ENCODE results near the gene KCNK5.

The KCNK5 gene

GRCh38 chr6:39256294-39256940 is 27.1 kb upstream of the KCNK5 start:
- no peak for DNase-seq (ENCODE audit: low spot score)
- Histone ChIP-seq H3K27ac (no peak overlapping the region), H3K4me3 (no peak overlapping the region)
- TF ChIP-seq, protein P1, sequence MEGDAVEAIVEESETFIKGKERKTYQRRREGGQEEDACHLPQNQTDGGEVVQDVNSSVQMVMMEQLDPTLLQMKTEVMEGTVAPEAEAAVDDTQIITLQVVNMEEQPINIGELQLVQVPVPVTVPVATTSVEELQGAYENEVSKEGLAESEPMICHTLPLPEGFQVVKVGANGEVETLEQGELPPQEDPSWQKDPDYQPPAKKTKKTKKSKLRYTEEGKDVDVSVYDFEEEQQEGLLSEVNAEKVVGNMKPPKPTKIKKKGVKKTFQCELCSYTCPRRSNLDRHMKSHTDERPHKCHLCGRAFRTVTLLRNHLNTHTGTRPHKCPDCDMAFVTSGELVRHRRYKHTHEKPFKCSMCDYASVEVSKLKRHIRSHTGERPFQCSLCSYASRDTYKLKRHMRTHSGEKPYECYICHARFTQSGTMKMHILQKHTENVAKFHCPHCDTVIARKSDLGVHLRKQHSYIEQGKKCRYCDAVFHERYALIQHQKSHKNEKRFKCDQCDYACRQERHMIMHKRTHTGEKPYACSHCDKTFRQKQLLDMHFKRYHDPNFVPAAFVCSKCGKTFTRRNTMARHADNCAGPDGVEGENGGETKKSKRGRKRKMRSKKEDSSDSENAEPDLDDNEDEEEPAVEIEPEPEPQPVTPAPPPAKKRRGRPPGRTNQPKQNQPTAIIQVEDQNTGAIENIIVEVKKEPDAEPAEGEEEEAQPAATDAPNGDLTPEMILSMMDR (IDR thresholded peaks at IDR 0.05) = no peak

DNA sequence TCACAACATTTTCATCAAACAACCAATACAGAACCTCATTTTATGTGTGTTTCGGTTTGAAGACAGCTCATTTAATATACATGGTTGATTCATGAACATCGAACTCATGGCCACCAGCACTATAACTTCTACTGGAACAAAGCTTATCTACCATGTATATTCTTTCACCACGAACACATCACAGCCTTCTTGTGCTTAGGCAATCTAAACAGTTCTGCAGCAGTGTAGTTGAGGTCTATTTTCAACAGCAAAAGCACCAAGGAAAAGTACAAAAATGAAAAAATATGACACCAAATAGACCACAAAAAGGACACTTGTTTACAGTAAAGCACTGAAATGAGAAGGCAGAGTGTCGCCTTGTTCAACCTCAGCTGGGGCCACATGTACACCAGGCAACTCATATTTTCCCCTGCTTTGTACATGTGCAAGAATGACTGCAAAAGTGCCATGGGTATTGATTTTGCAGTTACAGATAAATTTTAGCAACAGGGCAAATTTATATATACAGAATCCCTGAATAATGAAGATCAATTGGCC is 25.8 kb upstream of the KCNK5 start:
- TF ChIP-seq, protein P1 (IDR thresholded peaks at IDR 0.05) = no peak
- DNase-seq (ENCODE audit: low spot score) = no peak
- no peak overlapping the region for H3K4me3 ChIP-seq
- H3K27ac ChIP-seq = no peak overlapping the region

GRCh38 chr6:39251406-39251805 is 22.1 kb upstream of the KCNK5 start:
- TF ChIP-seq, protein P1 (IDR thresholded peaks at IDR 0.05) = no peak
- DNase-seq (ENCODE audit: low spot score) = no peak
- H3K4me3 ChIP-seq = no peak overlapping the region
- no peak overlapping the region for H3K27ac ChIP-seq

GRCh38 chr6:39250507-39250906 is 21.2 kb upstream of the KCNK5 start:
- DNase-seq (ENCODE audit: low spot score) = no peak
- Histone ChIP-seq H3K4me3 (no peak overlapping the region), H3K27ac (no peak overlapping the region)
- TF ChIP-seq, protein P1 (IDR thresholded peaks at IDR 0.05) = no peak

GRCh38 chr6:39249278-39249677 is 20.0 kb upstream of the KCNK5 start:
- Histone ChIP-seq H3K27ac (no peak overlapping the region), H3K4me3 (no peak overlapping the region)
- TF ChIP-seq, protein P1 (IDR thresholded peaks at IDR 0.05) = no peak
- DNase-seq (ENCODE audit: low spot score) = no peak

- no peak for DNase-seq (ENCODE audit: low spot score)
- TF ChIP-seq, protein P1 (IDR thresholded peaks at IDR 0.05) = no peak
- H3K4me3 ChIP-seq = no peak overlapping the region
- no peak overlapping the region for H3K27ac ChIP-seq
Measured at GRCh38 chr6:39247667-39248194, 18.5 kb upstream of the KCNK5 start.

DNA sequence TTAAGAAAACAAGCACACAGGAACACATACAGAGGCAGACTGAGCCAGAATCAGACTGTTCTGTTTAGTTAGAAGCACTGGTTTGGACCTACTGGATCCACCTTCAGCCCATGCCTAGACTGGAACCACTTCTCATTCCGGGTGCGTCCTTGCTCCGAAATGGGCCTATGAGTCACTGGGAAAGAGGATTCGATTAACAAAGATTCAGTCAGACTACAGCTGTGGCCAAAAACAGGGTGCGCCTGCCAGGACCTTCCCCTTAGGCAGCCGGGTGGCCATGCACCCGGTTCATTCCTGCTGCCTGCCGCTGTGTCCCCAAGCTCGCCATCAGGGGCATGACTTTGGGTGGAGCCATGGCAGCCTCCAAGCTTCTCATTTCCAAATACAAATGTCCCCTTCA is 14.5 kb upstream of the KCNK5 start:
- peak overlapping the region in 1 of 2 donors; percentile 24 for H3K27ac ChIP-seq
- DNase-seq (ENCODE audit: low spot score) = peak; percentile 77
- TF ChIP-seq, protein P1 (IDR thresholded peaks at IDR 0.05) = no peak

More for the DNA sequence above, 14.5 kb upstream of the KCNK5 start:
- H3K4me3 ChIP-seq = no peak overlapping the region
